Hematopoietic multipotent progenitor cell treated with erythropoietin and hydrocortisone succinate and interleukin-3 and kit ligand, for 6 days (in vitro differentiated cells): ENCODE data around the gene SLC35G3.
A peak's percentile ranks its signal among the peaks of the same experiment; 100 is the strongest.
"Not testable (repeated sequence)": the region's sequence is repeated elsewhere in the genome, so short reads cannot be mapped to it uniquely, and the experiment has no call there.

Experiments
- DNase-seq: peaks from one replicate; pipeline ENCODE4 v3.0.0-alpha.2; 2015

Gene SLC35G3

DNA sequence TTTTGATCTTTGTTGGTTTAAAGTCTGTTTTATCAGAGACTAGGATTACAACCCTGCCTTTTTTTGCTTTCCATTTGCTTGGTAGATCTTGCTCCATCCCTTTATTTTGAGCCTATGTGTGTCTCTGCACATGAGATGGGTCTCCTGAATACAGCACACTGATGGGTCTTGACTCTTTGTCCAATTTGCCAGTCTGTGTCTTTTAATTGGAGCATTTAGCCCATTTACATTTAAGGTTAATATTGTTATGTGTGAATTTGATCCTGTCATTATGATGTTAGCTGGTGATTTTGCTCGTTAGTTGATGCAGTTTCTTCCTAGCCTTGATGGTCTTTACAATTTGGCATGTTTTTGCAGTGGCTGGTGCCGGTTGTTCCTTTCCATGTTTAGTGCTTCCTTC is 8.4 kb upstream of the SLC35G3 start:
- not testable (repeated sequence) for DNase-seq

GRCh38 chr17:35195062-35195461 is 869 bp upstream of the SLC35G3 start:
- DNase-seq, result not testable (repeated sequence)

- no peak for DNase-seq
These were observed 1.5 kb downstream of the SLC35G3 start for GRCh38 chr17:35192708-35193107.

- no peak for DNase-seq
These were observed 3.0 kb downstream of the SLC35G3 start for GRCh38 chr17:35191001-35191695.

DNA sequence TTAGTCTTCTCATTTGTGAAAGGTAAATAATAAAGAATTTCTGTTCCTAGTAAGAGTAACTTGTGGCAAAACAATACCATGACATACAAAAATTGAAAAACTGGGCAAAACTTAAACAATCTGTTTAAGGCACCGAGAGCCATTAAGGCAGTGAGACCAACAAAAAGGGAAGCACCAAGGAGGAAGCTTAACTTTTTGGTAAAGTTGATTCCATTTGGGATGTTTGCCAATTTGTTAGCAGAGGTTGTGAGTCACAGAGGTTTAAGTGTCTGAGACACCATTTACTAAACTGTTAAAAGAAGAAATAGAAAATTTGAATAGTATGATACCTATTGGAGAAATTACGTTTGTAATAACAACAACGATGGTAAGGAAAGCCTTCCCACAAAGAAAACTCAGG is 4.9 kb downstream of the SLC35G3 start:
- peak; percentile 49 for DNase-seq

DNA sequence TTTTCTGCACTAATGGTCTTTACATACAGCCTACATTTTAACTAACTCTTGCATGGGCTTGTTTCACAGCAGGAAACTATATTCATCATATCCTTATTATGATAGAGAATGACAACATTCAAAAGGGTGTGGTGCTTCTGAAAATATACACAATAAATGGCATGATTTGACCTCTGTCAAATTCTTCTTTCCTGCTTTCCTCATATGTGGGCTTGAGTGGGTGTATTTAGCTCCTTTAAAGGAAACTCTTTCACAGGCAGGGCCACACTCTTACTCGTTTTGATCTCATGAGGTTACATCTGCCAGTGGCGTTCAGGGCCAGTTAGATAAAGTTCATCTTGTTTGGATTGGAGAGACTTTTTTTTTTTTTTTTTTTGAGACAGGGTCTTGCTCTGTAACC is 6.1 kb downstream of the SLC35G3 start:
- no peak for DNase-seq

GRCh38 chr17:35187481-35187880 is 6.7 kb downstream of the SLC35G3 start:
- no peak for DNase-seq

DNA sequence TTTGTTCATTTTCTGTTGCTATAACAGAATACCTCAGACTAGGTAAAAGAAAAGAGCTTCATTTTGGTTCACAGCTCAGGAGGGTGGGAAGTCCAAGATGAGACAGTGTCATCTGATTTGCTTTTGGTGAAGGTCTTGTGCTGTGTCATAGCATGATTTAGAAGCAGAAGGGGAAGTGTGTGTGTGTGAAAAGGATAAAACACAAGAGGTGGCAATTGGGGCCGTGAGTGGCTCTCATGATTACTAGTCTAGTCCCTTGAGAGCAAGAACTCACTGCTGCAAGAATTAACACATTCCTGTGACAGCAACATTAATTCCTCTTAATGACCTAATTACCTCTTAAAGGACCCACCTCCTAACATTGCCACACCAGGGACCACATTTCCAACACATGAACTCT is 8.3 kb downstream of the SLC35G3 start:
- peak; percentile 9 for DNase-seq

- DNase-seq, result no peak
These were observed 9.9 kb downstream of the SLC35G3 start for GRCh38 chr17:35184274-35184673.

DNA sequence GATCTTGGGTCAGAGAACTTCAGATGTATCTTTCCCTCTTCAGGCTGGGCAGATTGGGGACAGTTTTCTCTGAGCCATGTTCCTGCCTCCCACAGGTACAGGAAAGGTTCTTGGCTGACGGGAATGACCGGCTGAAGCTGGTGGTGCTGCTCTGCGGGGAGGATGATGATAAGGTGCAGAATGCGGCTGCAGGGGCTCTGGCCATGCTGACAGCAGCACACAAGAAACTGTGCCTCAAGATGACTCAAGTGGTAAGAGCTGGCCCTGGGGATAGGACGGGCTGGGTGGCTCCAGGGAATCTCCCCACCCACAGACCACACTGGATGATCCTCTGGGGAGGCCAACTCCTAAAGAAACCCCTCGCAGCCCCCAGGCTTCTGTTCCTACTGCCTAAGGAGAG is 10.9 kb downstream of the SLC35G3 start:
- no peak for DNase-seq

DNA sequence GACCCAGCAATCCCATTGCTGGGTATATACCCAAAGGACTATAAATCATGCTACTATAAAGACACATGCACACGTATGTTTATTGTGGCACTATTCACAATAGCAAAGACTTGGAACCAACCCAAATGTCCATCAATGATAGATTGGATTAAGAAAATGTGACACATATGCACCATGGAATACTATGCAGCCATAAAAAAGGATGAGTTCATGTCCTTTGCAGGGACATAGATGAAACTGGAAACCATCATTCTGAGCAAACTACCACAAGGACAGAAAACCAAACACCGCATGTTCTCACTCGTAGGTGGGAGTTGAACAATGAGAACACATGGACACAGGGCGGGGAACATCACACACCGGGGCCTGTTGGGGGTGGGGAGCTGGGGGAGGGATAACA is 14.8 kb downstream of the SLC35G3 start:
- DNase-seq, result not testable (repeated sequence)

DNA sequence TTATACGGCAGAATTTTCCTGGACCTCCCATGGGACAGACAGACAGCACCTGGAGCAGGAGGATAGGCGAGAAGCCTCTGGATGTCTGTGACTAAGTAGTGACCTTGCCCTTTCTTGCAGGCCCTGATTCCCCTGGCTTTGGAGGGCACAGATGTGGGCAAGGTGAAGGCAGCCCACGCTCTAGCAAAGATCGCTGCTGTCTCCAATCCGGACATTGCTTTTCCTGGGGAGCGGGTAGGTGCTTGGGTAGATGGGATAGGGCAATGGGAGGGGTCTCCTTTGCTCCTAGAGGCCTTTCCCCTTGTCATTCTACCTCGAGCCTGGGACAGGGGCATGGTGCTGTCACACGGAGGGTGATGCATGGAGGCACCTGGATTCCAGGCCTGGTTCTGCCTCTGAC is 17.3 kb downstream of the SLC35G3 start:
- no peak for DNase-seq

DNA sequence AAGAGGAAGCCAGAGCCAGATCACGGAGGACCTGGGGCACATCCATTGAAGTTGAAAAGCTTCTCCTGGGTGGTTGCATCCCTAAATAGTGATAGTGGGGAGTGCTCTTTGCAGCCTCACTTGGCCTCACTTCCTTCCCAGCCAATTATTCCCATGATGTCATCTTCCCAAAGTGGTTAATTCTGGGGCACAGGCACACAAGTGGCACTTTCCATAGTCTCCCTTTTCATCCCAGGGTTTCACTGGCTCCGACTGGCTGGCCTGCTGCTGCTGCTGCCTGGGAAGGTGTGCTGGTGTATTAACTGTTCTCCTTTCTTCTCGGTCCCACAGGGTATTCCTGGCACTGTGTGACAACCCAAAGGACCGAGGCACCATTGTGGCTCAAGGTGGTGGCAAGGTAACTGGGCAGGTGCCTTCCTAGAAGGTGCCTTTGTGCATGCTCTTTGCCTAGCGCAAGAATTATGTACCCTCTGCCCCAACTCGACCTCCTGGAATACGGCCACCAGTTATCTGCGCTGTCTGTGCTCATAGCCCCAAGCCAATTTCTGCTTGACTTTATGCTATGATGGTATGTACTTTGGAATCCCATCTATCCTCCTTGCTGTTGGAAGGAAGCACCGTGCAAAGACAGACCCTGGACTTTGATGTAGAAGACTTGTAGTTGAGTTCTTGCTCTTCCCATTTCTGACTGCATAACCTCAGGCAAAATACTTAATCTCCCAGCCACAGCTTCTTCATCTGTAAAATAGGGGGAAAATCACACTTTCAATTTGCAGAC is 18.4 kb downstream of the SLC35G3 start:
- no peak for DNase-seq

GRCh38 chr17:35174835-35175334 is 19.3 kb downstream of the SLC35G3 start:
- no peak for DNase-seq

DNA sequence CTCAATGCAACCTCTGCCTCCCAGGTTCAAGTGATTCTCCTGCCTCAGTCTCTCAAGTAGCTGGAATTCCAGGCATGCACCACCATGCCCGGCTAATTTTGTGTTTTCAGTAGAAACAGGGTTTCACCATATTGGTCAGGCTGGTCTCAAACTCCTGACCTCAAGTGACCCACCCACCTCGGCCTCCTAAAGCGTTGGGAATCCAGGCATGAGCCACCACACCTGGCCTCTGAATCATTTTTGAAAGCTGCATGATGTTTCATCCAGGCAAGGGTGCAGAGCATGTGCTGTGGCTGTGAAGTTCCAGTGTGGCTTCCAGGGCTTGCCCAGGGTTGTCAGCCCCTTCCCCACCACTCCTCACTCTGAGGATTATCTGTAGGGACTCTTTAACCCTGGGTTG is 21.9 kb downstream of the SLC35G3 start:
- DNase-seq, result not testable (repeated sequence)

- peak; percentile 23 for DNase-seq
These were observed 22.4 kb downstream of the SLC35G3 start for GRCh38 chr17:35171834-35172233.

GRCh38 chr17:35170968-35171771 is 23.0 kb downstream of the SLC35G3 start:
- DNase-seq, result peak; percentile 58

- no peak for DNase-seq
These were observed 24.3 kb downstream of the SLC35G3 start for GRCh38 chr17:35169835-35170363.

- no peak for DNase-seq
These were observed 26.5 kb downstream of the SLC35G3 start for GRCh38 chr17:35167666-35168065.

DNA sequence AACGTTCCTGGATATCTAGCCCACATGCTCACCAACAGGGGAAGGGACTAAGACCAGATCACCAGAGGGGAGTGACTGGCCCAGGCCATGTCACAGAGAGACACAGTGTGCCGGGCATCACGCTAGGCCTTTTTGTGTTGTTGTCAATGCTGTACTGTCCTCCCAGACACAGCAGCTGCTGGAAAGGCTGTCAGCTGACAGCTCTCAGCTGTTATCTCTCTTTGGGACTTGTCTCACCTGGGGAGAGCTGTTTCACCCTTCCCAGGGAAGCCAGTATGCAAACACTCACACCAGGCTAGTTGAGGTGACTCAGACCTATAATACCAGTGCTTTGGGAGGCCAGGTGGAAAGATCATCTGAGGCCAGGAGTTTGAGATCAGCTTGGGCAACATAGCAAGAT is 27.1 kb downstream of the SLC35G3 start:
- no peak for DNase-seq

DNA sequence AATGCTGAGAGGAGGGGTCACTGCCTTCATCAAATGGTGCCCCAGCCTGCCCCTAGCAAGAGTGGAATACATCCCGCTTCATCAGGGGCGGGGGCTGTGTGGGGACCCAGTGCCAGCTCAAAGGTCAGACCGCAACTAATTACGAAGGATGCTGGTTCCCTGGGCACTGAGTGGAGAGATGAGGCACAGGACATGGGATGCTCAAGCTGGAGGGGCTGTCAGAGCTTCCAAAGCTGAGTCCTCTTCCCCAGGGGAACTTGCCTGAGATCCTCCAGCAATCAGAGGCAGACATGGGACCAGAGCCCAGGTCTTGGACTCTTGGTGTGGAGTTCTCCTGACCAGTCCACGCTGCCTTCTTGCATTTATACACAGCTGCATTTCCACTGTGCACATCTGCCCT is 27.7 kb downstream of the SLC35G3 start:
- no peak for DNase-seq

- no peak for DNase-seq
These were observed 29.5 kb downstream of the SLC35G3 start for GRCh38 chr17:35164716-35165115.

DNA sequence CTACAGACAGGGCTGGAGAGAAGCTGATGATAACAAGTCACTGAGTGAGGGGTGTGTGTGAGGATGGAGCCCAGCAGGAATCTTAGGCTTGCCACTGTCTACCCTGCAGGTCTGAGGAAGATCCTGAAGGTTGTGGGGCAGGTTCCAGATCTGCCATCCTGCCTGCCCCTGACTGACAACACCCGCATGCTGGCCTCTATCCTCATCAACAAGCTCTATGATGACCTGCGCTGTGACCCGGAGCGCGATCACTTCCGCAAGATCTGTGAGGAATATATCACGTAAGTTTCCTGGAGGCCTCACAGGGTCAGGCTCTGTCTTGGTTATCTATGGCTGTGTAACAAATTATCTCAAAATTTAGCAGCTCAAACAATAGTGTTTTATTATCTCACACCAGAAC is 30.3 kb downstream of the SLC35G3 start:
- no peak for DNase-seq
